GM12878 (cell line): Measurements from ENCODE around the gene MAST1. TPM values are rescaled to one million over a fixed set of nuclear protein-coding genes. Genes with fewer than 3 reads are reported as not detected.

Source experiments
- ATAC-seq: fragments of 200-7000 bp; cut with Tn5 transposase; 3 replicates; pipeline ENCODE4 v1.9.1; 2020; ENCODE audit warnings: mild to moderate bottlenecking, moderate library complexity
- BruUV-seq: library from RNA; stranded (reverse); fragments of 400-500 nt; replicated peaks from 2 replicates; lab custom pipeline; 2021; lab: Mats Ljungman, UMichigan
- CTCF ChIA-PET: fragments of 300-600 bp; sonication (Branson Sonifier 250); formaldehyde crosslinking; extraction: SDS; loops from one replicate; lab custom pipeline; 2021; ENCODE audit warnings: inconsistent platforms; lab: Yijun Ruan, JAX
- POLR2A ChIA-PET: fragments of 350-600 bp; formaldehyde crosslinking; extraction: SDS; loops from one replicate; lab custom pipeline; 2021; ENCODE audit warnings: inconsistent platforms; lab: Charles Lee
- RAD21 ChIA-PET: fragments of 300-600 bp; sonication (Branson Sonifier 250); formaldehyde crosslinking; loops from one replicate; lab custom pipeline; 2023; ENCODE audit warnings: antibody characterized with exemption; ENCODE audit not compliant: unreplicated experiment; lab: Charles Lee
- SMC1A ChIA-PET: fragments of 300-600 bp; sonication (Branson Sonifier 250); formaldehyde crosslinking; loops from one replicate; lab custom pipeline; 2023; ENCODE audit not compliant: unreplicated experiment, uncharacterized antibody; lab: Charles Lee
- DNase-seq: peaks from one replicate; pipeline ENCODE4 v3.0.0-alpha.2; 2011; ENCODE audit warnings: low read depth, low spot score
- FAIRE-seq: peaks from 3 replicates; lab custom pipeline; 2011; peaks lifted over from hg19 to GRCh38; lab: Jason Lieb, UNC
- H2AFZ ChIP-seq: 2 replicates; pipeline ENCODE4 v1.6.0; 2011; ENCODE audit warnings: low read depth, low read length, control low read depth; ENCODE audit not compliant: control insufficient read depth
- H3K27ac ChIP-seq: 2 replicates; pipeline ENCODE4 v1.5.1; 2011; ENCODE audit warnings: control low read depth; ENCODE audit not compliant: control insufficient read depth, insufficient read depth
- H3K27me3 ChIP-seq, 2 experiments: replicated peaks in 1 of 2; 2 replicates each; pipeline versions ENCODE4 v1.6.0 to v1.6.1; 2011; ENCODE audit warnings: low read length in 1 of 2; ENCODE audit not compliant: control insufficient read depth in 2 of 2, insufficient read depth in 2 of 2
- H3K36me3 ChIP-seq, 2 experiments: 2 replicates each; pipeline ENCODE4 v1.5.1; 2011; ENCODE audit warnings: low read length in 1 of 2; ENCODE audit not compliant: control insufficient read depth in 2 of 2, insufficient read depth in 2 of 2
- H3K4me1 ChIP-seq: 2 replicates; pipeline ENCODE4 v1.6.1; 2011; ENCODE audit warnings: mild to moderate bottlenecking, low read length, moderate library complexity, mixed read lengths; ENCODE audit not compliant: control insufficient read depth, insufficient read depth
- H3K4me2 ChIP-seq: 2 replicates; pipeline ENCODE4 v1.6.0; 2011; ENCODE audit warnings: control low read depth; ENCODE audit not compliant: control insufficient read depth, insufficient read depth
- H3K4me3 ChIP-seq: fragments of 200-600 bp; sonication (generic); 2 replicates; pipeline ENCODE4 v1.5.1; 2016
- H3K79me2 ChIP-seq: 2 replicates; pipeline ENCODE4 v1.6.0; 2011; ENCODE audit warnings: low read length; ENCODE audit not compliant: control insufficient read depth, insufficient read depth
- H3K9ac ChIP-seq: 2 replicates; pipeline ENCODE4 v1.8.0; 2011; ENCODE audit warnings: low read length, control low read depth, mixed read lengths; ENCODE audit not compliant: control insufficient read depth, insufficient read depth
- H3K9me3 ChIP-seq: replicated peaks from 3 replicates; pipeline ENCODE4 v1.5.1; 2011; ENCODE audit warnings: mild to moderate bottlenecking, low read length; ENCODE audit not compliant: control insufficient read depth, insufficient read depth
- H4K20me1 ChIP-seq: 2 replicates; pipeline ENCODE4 v1.6.0; 2011; ENCODE audit not compliant: control insufficient read depth, insufficient read depth
- E2F8 ChIP-seq: fragments of 450-650 bp; IDR thresholded peaks from 2 replicates; pipeline ENCODE4 v1.6.1; 2018; ENCODE audit warnings: mild to moderate bottlenecking, low read depth, moderate library complexity; ENCODE audit not compliant: partially characterized antibody
- IRF3 ChIP-seq: fragments of 450-650 bp; IDR thresholded peaks from 2 replicates; pipeline ENCODE4 v1.6.1; 2014; ENCODE audit warnings: mild to moderate bottlenecking
- MTA3 ChIP-seq: IDR thresholded peaks from 2 replicates; pipeline ENCODE4 v1.6.1; 2012; ENCODE audit warnings: low read length, inconsistent platforms, borderline replicate concordance
- MYC ChIP-seq: IDR thresholded peaks from 2 replicates; pipeline ENCODE4 v1.6.1; 2011; ENCODE audit warnings: mild to moderate bottlenecking, low read length, moderate library complexity, inconsistent platforms; ENCODE audit not compliant: insufficient read depth, insufficient replicate concordance, insufficient read length, severe bottlenecking
- PRDM15 ChIP-seq: fragments of 450-650 bp; formaldehyde crosslinking; IDR thresholded peaks from 2 replicates; pipeline ENCODE4 v1.4.0; 2020; ENCODE audit warnings: mild to moderate bottlenecking, moderate library complexity
- ZNF207 ChIP-seq: fragments of 450-650 bp; IDR thresholded peaks from 2 replicates; pipeline ENCODE4 v1.6.1; 2014; ENCODE audit warnings: antibody characterized with exemption, mild to moderate bottlenecking, borderline replicate concordance
- ZNF592 ChIP-seq: fragments of 450-650 bp; IDR thresholded peaks from 2 replicates; pipeline ENCODE4 v1.6.1; 2017; ENCODE audit warnings: mild to moderate bottlenecking, moderate library complexity
- WGBS: methylation state at CpG from one replicate; pipeline ENCODE4 v1.1.6; 2016; ENCODE audit warnings: low lambda C conversion rate; ENCODE audit not compliant: insufficient replicate concordance, insufficient coverage; ENCODE audit errors: missing lambda C conversion rate; 5-methylcytosine and 5-hydroxymethylcytosine counted together
- in situ Hi-C: fragments of 300-500 bp; cut with MboI; formaldehyde crosslinking; loops from 9 replicates; pipeline ENCODE4 v1.14.3; 2018; ENCODE audit warnings: mixed read lengths
- intact Hi-C: fragments of 100-400 bp; cut with micrococcal nuclease; formaldehyde crosslinking; loops from one replicate; pipeline ENCODE4 v1.14.2; 2022; ENCODE audit not compliant: unreplicated experiment
- polyA plus RNA-seq, 11 experiments: library from polyadenylated mRNA; depleted of rRNA in 4 of 11; unstranded in 6 of 11; stranded (reverse) in 5 of 11; fragments of >200 nt; fragmentation: Nextera tagmentation in 4 of 11; fragmentation: Illumina TruSeq in 1 of 11; extraction: Ambion mirVana in 4 of 11; extraction: Trizol in 1 of 11; gene quantifications; 1 replicate in 1 of 11; 2 replicates in 10 of 11; pipeline versions ENCODE4 v1.2.1 to v1.2.3, GENCODE V29; 2011 to 2016; ENCODE audit warnings: inconsistent platforms in 2 of 11, missing spikeins in 2 of 11, low read depth in 1 of 11
- total RNA-seq, 4 experiments: library from RNA; depleted of rRNA in 3 of 4; stranded (reverse); fragments of >200 nt in 3 of 4; fragmentation: Illumina TruSeq in 1 of 4; extraction: Trizol in 1 of 4; gene quantifications; 2 replicates each; pipeline versions ENCODE4 v1.2.1 to v1.2.3, GENCODE V29; 2013 to 2021
- TF ChIP-seq, protein P1 (sequence below): fragments of 450-650 bp; IDR thresholded peaks from 2 replicates; pipeline ENCODE4 v1.6.1; 2017; ENCODE audit warnings: borderline replicate concordance

Gene MAST1
- total and polyA plus RNA-seq, 10 of the 15 experiments (the other 5 are each of a cell fraction or from before 2014, with no cell fraction given), result 0.08 to 0.79 (median 0.44) TPM; not detected in 1

- 76% methylated on average over 16 of the region's 19 CpGs for WGBS
- Histone ChIP-seq H3K9me3 (no peaks in the 10 kb centered on the region), H3K79me2 (no peaks in the 10 kb centered on the region), H3K27me3 (no peaks in the 10 kb centered on the region), H3K9ac (no peak overlapping the region), H4K20me1 (no peaks in the 10 kb centered on the region), H3K36me3 (no peaks in the 10 kb centered on the region), H3K4me2 (no peak overlapping the region), H3K4me3 (no peak overlapping the region), H3K27ac (no peak overlapping the region), H2AFZ (no peak overlapping the region), H3K4me1 (peaks cover 5% of the 10 kb centered on the region; the same call in 1 of the 2 replicates)
- intact Hi-C loops, result no loop called here
- ChIA-PET POLR2A (no interaction called here), SMC1A (interaction anchor here (0.7 kb wide), 1 partner anchor 17 kb away, joined by 3 read pairs; no protein-coding TSS in a partner anchor), RAD21 (no interaction called here), CTCF (interaction anchor here (0.9 kb wide), 1 partner anchor 15 kb away, joined by 3 read pairs; no protein-coding TSS in a partner anchor)
- no peak for FAIRE-seq
- DNase-seq, result no peak
- BruUV-seq, result no TSS peak
- ATAC-seq, result no peak
- in situ Hi-C loops, result no loop called here
- TF ChIP-seq MYC, result no peak
- TF ChIP-seq PRDM15 (CRISPR knock-in tag), result no peak
- no peak for TF ChIP-seq ZNF592
- TF ChIP-seq, protein P1, sequence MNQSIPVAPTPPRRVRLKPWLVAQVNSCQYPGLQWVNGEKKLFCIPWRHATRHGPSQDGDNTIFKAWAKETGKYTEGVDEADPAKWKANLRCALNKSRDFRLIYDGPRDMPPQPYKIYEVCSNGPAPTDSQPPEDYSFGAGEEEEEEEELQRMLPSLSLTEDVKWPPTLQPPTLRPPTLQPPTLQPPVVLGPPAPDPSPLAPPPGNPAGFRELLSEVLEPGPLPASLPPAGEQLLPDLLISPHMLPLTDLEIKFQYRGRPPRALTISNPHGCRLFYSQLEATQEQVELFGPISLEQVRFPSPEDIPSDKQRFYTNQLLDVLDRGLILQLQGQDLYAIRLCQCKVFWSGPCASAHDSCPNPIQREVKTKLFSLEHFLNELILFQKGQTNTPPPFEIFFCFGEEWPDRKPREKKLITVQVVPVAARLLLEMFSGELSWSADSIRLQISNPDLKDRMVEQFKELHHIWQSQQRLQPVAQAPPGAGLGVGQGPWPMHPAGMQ, result no peak
- no peak for TF ChIP-seq MTA3
- no peak for TF ChIP-seq IRF3
- TF ChIP-seq E2F8, result no peak
- no peak for TF ChIP-seq ZNF207
Observed at GRCh38 chr19:12865746-12866415, 27.6 kb downstream of the MAST1 start.
